WTC11 (cell line): ENCODE results near the gene SPINK13. TPM values are rescaled to one million over a fixed set of nuclear protein-coding genes. Genes with fewer than 3 reads are reported as not detected.

Source experiments
- ATAC-seq: fragments of 200-7000 bp; cut with Tn5 transposase; 2 replicates; pipeline ENCODE4 v1.10.0; 2021; ENCODE audit warnings: mild to moderate bottlenecking, moderate library complexity
- CTCF ChIA-PET: fragments of 300-600 bp; sonication (Branson Sonifier 250); formaldehyde crosslinking; loops from one replicate; lab custom pipeline; 2021; ENCODE audit warnings: antibody characterized with exemption; lab: Charles Lee
- POLR2A ChIA-PET: fragments of 350-600 bp; sonication (Branson Sonifier 250); formaldehyde crosslinking; loops from one replicate; lab custom pipeline; 2021; ENCODE audit warnings: antibody characterized with exemption; lab: Charles Lee
- DNase-seq: peaks from one replicate; pipeline ENCODE4 v3.0.0; 2021; ENCODE audit warnings: low spot score
- H3K27ac Mint-ChIP-seq: 2 replicates; pipeline ENCODE4 v1.8.0; 2021; ENCODE audit warnings: mixed read lengths
- H3K27me3 Mint-ChIP-seq: 2 replicates; pipeline ENCODE4 v1.8.0; 2021; ENCODE audit warnings: low read depth, mild to moderate bottlenecking, moderate library complexity, mixed read lengths
- H3K36me3 Mint-ChIP-seq: 2 replicates; pipeline ENCODE4 v1.8.0; 2021; ENCODE audit warnings: mixed read lengths
- H3K4me1 Mint-ChIP-seq: 2 replicates; pipeline ENCODE4 v1.8.0; 2022; ENCODE audit warnings: mixed read lengths
- H3K4me3 Mint-ChIP-seq: 2 replicates; pipeline ENCODE4 v1.8.0; 2021; ENCODE audit warnings: mild to moderate bottlenecking, moderate library complexity, mixed read lengths
- H3K9me3 Mint-ChIP-seq: 2 replicates; pipeline ENCODE4 v1.8.0; 2021; ENCODE audit warnings: mixed read lengths
- ARID4B ChIP-seq: sonication (generic); formaldehyde crosslinking; IDR thresholded peaks from 2 replicates; pipeline ENCODE4 v1.8.0; 2023; ENCODE audit warnings: missing genetic modification reagents, mild to moderate bottlenecking, borderline replicate concordance
- ATF2 ChIP-seq: sonication (generic); formaldehyde crosslinking; IDR thresholded peaks from 2 replicates; pipeline ENCODE4 v1.8.1; 2022; ENCODE audit warnings: low read depth, missing genetic modification reagents, borderline replicate concordance
- ATF3 ChIP-seq: sonication (generic); formaldehyde crosslinking; conservative IDR thresholded peaks from 2 replicates; pipeline ENCODE4 v1.8.1; 2022; ENCODE audit warnings: mild to moderate bottlenecking, missing genetic modification reagents
- FOXP4 ChIP-seq: sonication (generic); formaldehyde crosslinking; IDR thresholded peaks from 2 replicates; pipeline ENCODE4 v1.8.0; 2022; ENCODE audit warnings: mild to moderate bottlenecking, missing genetic modification reagents
- GRHL2 ChIP-seq: fragments of 250-450 bp; sonication (Bioruptor Pico); IDR thresholded peaks from 2 replicates; pipeline ENCODE4 v1.8.0; 2022; ENCODE audit warnings: mild to moderate bottlenecking, moderate library complexity; ENCODE audit not compliant: insufficient replicate concordance, severe bottlenecking
- JUN ChIP-seq: sonication (generic); formaldehyde crosslinking; IDR thresholded peaks from 2 replicates; pipeline ENCODE4 v1.8.0; 2023; ENCODE audit warnings: mild to moderate bottlenecking, missing genetic modification reagents
- KAT7 ChIP-seq: sonication (generic); formaldehyde crosslinking; IDR thresholded peaks from 2 replicates; pipeline ENCODE4 v1.8.1; 2023; ENCODE audit warnings: missing genetic modification reagents, mild to moderate bottlenecking, borderline replicate concordance
- MYBL2 ChIP-seq: sonication (generic); formaldehyde crosslinking; IDR thresholded peaks from 2 replicates; pipeline ENCODE4 v1.8.1; 2023; ENCODE audit warnings: mild to moderate bottlenecking, moderate library complexity, missing genetic modification reagents
- TEAD4 ChIP-seq: sonication (generic); formaldehyde crosslinking; IDR thresholded peaks from 2 replicates; pipeline ENCODE4 v1.8.0; 2022; ENCODE audit warnings: mild to moderate bottlenecking, missing genetic modification reagents
- USF1 ChIP-seq: sonication (generic); formaldehyde crosslinking; IDR thresholded peaks from 2 replicates; pipeline ENCODE4 v1.8.0; 2022; ENCODE audit warnings: mild to moderate bottlenecking, missing genetic modification reagents
- ZBTB21 ChIP-seq: sonication (generic); formaldehyde crosslinking; IDR thresholded peaks from 2 replicates; pipeline ENCODE4 v1.8.1; 2023; ENCODE audit warnings: mild to moderate bottlenecking, missing genetic modification reagents, borderline replicate concordance
- ZMAT4 ChIP-seq: fragments of 250-450 bp; sonication (Bioruptor Pico); IDR thresholded peaks from 2 replicates; pipeline ENCODE4 v1.9.0; 2021; ENCODE audit warnings: mild to moderate bottlenecking
- ZNF317 ChIP-seq: sonication (generic); formaldehyde crosslinking; IDR thresholded peaks from 2 replicates; pipeline ENCODE4 v1.8.1; 2023; ENCODE audit warnings: low read depth, mild to moderate bottlenecking, moderate library complexity, missing genetic modification reagents, borderline replicate concordance
- ZNF425 ChIP-seq: fragments of 250-450 bp; sonication (Bioruptor Pico); conservative IDR thresholded peaks from 2 replicates; pipeline ENCODE4 v1.9.0; 2021; ENCODE audit warnings: mild to moderate bottlenecking
- ZSCAN18 ChIP-seq: fragments of 250-450 bp; sonication (Bioruptor Pico); IDR thresholded peaks from 2 replicates; pipeline ENCODE4 v2.1.2; 2022; ENCODE audit warnings: mild to moderate bottlenecking, moderate library complexity
- total RNA-seq: library from RNA; stranded (reverse); gene quantifications from 3 replicates; pipeline ENCODE4 v1.2.3, GENCODE V29; 2021

Gene SPINK13
- total RNA-seq, 1 experiment from 2014 or later, result 0.17 TPM

- POLR2A ChIA-PET, result no interaction called here
- DNase-seq, result no peak
- CTCF ChIA-PET, result no interaction called here
Measured at GRCh38 chr5:148309019-148309418, 40.4 kb downstream of the SPINK13 start.

GRCh38 chr5:148309746-148310145, 41.2 kb downstream of the SPINK13 start:
- CTCF ChIA-PET, result no interaction called here
- no peak for ATAC-seq
- TF ChIP-seq GRHL2 (CRISPR knock-in tag) (no peak), TEAD4 (CRISPR knock-in tag) (no peak), JUN (CRISPR knock-in tag) (no peak), ZNF425 (CRISPR knock-in tag) (no peak), ATF2 (CRISPR knock-in tag) (no peak), USF1 (CRISPR knock-in tag) (no peak), KAT7 (CRISPR knock-in tag) (no peak), ZSCAN18 (CRISPR knock-in tag) (no peak)

More at GRCh38 chr5:148309019-148309418, 40.4 kb downstream of the SPINK13 start:
- TF ChIP-seq ZNF317 (CRISPR knock-in tag) (peak; percentile 89), KAT7 (CRISPR knock-in tag) (no peak)
- no peaks in the 10 kb centered on the region for H3K4me1 Mint-ChIP-seq
- H3K36me3 Mint-ChIP-seq, result no peaks in the 10 kb centered on the region
- no peaks in the 10 kb centered on the region; the same call in none of the 2 replicates for H3K27me3 Mint-ChIP-seq
- peaks cover 19% of the 10 kb centered on the region for H3K9me3 Mint-ChIP-seq
- no peak for ATAC-seq
- H3K27ac Mint-ChIP-seq, result no peak overlapping the region
- H3K4me3 Mint-ChIP-seq, result no peak overlapping the region

GRCh38 chr5:148311484-148311883, 42.9 kb downstream of the SPINK13 start:
- H3K9me3 Mint-ChIP-seq, result peaks cover 19% of the 10 kb centered on the region
- H3K4me3 Mint-ChIP-seq, result no peak overlapping the region
- CTCF ChIA-PET, result interaction anchor here (1.0 kb wide), 1 partner anchor 14 kb away, joined by 3 read pairs; no protein-coding TSS in a partner anchor
- no peaks in the 10 kb centered on the region for H3K36me3 Mint-ChIP-seq
- no peak overlapping the region for H3K27ac Mint-ChIP-seq
- DNase-seq (no peak), ATAC-seq (no peak)
- H3K27me3 Mint-ChIP-seq, result peaks cover 11% of the 10 kb centered on the region
- 0 out of 2 replicates have a peak, but pooled peaks cover 3% of the 10 kb centered on the region for H3K4me1 Mint-ChIP-seq
- POLR2A ChIA-PET, result no interaction called here
- TF ChIP-seq MYBL2 (CRISPR knock-in tag), result no peak
- no peak for TF ChIP-seq ARID4B (CRISPR knock-in tag)
- no peak for TF ChIP-seq FOXP4 (CRISPR knock-in tag)
- no peak for TF ChIP-seq ATF2 (CRISPR knock-in tag)
- no peak for TF ChIP-seq ZMAT4 (CRISPR knock-in tag)
- TF ChIP-seq ZBTB21 (CRISPR knock-in tag), result no peak
- TF ChIP-seq ATF3 (CRISPR knock-in tag), result no peak

More at GRCh38 chr5:148309746-148310145, 41.2 kb downstream of the SPINK13 start:
- peaks cover 19% of the 10 kb centered on the region for H3K9me3 Mint-ChIP-seq
- H3K27ac Mint-ChIP-seq, result no peak overlapping the region
- no peak overlapping the region for H3K4me3 Mint-ChIP-seq
- no peaks in the 10 kb centered on the region for H3K4me1 Mint-ChIP-seq
- H3K36me3 Mint-ChIP-seq, result no peaks in the 10 kb centered on the region
- POLR2A ChIA-PET, result no interaction called here
- no peaks in the 10 kb centered on the region; the same call in none of the 2 replicates for H3K27me3 Mint-ChIP-seq
- no peak for DNase-seq
